Fibroblast of skin of scalp (primary cell): ENCODE measurements around the gene TRIM23.

ENCODE experiments used
- DNase-seq: peaks from one replicate; pipeline ENCODE4 v3.0.0-alpha.2; 2013

TRIM23 gene

GRCh38 chr5:65563777-65564176 is 60.4 kb downstream of the TRIM23 start:
- DNase-seq: no peak

- peak; percentile 95 for DNase-seq
These were observed 61.1 kb downstream of the TRIM23 start, which contains the start of the genes CENPK and PPWD1 for GRCh38 chr5:65562731-65563701. Gene CENPK, minus strand, starts transcription at chr5:65563168. Its CDS starts 8,261 bp downstream, at chr5:65554907. Gene PPWD1, plus strand, starts transcription at chr5:65563296. Its CDS starts 15 bp downstream, at chr5:65563311.

- no peak for DNase-seq
These were observed 67.4 kb downstream of the TRIM23 start for GRCh38 chr5:65556718-65557117.

GRCh38 chr5:65556181-65556580 is 68.0 kb downstream of the TRIM23 start:
- DNase-seq: no peak

GRCh38 chr5:65555287-65555686 is 68.8 kb downstream of the TRIM23 start:
- DNase-seq: no peak

GRCh38 chr5:65553941-65554340 is 70.2 kb downstream of the TRIM23 start:
- DNase-seq: no peak

- DNase-seq: no peak
These were observed 75.9 kb downstream of the TRIM23 start for GRCh38 chr5:65548281-65548680.

- no peak for DNase-seq
These were observed 78.0 kb downstream of the TRIM23 start for GRCh38 chr5:65546141-65546540.

GRCh38 chr5:65544473-65544872 is 79.7 kb downstream of the TRIM23 start:
- no peak for DNase-seq

- no peak for DNase-seq
These were observed 84.3 kb downstream of the TRIM23 start for GRCh38 chr5:65539827-65540226.
